ENCODE data around the gene SLC6A1.

- TF ChIP-seq POLR2A (IDR thresholded peaks at IDR 0.05) (no peak), CTCF (IDR thresholded peaks at IDR 0.05) (no peak), EP300 (IDR thresholded peaks at IDR 0.05) (no peak)
Measured at GRCh38 chr3:11037976-11038375, 45.4 kb downstream of the SLC6A1 start.

Measured in stomach (tissue), 4 donors.